GM20000 (cell line): ENCODE results near the gene RAET1G.

Experiments used
- DNase-seq: peaks from one replicate; pipeline ENCODE4 v3.0.0; 2012; ENCODE audit warnings: low spot score
- CTCF ChIP-seq: IDR thresholded peaks from 2 replicates; pipeline ENCODE4 v1.5.1; 2012; ENCODE audit warnings: mild to moderate bottlenecking, control low read depth; ENCODE audit errors: extremely low read depth, missing control alignments

RAET1G gene

GRCh38 chr6:149905371-149905910, 17.5 kb downstream of the RAET1G start:
- no peak for TF ChIP-seq CTCF
- DNase-seq: no peak

DNA sequence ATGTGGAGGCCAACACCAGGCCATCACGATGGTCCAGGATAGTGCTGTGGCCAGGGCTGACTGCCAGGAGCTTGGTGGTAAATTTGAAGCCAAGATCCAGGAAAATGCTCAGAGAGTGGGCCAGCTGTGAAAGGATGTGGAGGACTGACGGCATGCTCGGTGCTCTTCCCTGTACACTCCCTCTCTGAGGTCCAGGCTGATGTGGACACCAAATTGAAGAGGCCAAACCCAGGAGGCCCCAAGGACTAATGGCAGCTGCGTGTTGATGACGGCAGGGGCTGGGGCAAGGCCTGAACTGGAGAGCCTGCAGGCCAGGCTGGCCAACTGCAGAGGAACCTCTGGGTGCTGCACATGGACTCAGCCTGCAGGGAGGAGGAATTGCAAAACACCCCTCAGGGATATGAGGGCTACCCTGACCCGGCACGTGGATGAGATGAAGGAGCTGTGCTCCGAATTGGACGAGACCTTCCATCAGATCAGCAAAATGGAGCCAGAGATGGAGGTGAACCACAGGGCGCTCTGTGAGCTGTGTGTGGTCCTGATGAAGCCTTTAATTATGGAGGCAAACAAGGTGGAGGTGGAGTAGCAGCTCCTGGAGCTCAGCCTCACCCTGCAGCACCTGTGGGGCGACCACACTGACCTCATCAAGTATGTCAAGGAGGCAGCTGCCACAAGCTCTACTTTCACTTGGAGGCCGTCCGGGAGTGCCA, 18.1 kb downstream of the RAET1G start:
- no peak for DNase-seq
- no peak for TF ChIP-seq CTCF

GRCh38 chr6:149903938-149904611, 18.8 kb downstream of the RAET1G start:
- no peak for DNase-seq
- TF ChIP-seq CTCF: no peak

DNA sequence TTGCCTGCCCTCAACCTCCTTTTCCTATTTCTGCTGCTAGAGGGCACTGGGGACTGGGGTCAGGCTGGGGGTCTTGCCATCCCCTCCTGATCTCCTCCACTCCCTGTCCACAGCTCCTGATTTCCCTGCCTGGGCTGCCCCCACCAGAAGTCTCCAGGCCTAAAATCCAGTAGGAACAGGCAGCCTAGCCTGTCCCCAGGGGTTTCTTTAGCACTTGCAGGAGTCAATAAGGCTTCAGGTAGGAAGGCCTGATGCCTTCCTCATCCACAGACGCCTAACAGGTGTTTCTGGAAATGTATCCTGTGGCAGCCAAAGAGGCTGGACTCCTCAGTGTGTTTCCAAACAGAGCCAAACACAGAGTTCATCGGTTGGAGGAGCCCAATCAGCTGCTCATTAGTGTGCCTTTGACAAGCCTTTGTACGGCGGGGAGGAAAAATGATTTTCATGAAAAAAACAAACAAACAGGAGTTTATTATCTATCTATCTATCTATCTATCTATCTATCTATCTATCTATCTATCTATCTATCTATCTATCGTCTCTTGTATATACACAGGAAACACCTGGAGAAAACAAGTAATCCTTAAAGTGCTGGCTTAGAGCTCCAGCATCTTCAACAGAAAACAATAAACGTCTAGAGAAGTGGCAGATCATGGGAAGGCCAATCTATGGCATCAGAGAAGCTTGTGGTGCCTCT, 21.3 kb downstream of the RAET1G start:
- no peak for TF ChIP-seq CTCF

DNA sequence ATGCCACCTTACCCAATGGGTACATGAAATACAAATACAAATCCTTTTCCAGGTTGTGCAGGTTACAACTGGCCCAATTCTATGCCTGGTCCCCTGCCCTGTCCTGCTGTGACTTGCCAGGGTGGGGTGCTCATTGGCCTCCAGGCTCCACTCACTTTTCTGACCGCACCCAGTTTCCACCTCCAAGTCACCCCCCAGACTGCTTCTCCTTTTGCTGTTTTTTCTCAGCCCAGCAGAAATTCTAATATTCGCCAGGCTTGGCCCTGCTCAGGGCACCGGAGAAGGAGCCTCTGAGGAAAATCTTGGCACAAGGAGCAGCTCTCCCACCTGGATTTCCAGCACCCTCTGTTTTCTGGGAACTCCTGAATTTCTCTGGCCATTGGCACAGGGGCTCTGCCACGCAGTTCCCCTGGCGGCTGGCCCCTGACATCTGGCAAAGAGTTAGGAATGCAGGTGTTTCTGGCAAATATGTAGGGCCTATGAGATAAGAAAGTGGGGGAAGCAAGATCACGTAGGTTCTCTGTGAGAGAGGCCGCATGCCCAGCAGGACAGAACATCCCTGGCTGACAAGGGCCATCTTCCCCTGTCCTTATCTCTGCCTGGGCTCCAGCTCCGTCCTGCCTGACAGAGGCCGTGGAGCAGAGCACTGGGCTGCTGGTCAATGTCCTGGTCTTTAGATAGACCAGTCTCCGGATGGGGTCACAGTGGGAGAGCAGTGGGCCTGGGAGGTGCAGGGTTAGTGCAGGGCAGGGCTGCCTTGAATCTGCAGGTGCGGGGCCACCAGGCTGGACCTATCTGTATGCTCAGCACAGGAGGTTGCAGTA, 22.1 kb downstream of the RAET1G start:
- TF ChIP-seq CTCF: no peak
- no peak for DNase-seq

More for the DNA sequence above, 21.3 kb downstream of the RAET1G start:
- no peak for DNase-seq

GRCh38 chr6:149899926-149900619, 22.8 kb downstream of the RAET1G start:
- no peak for TF ChIP-seq CTCF
- no peak for DNase-seq
